HFF-Myc (cell line): ENCODE data around the gene TLCD2.

Experiments used
- DNase-seq: peaks from one replicate; pipeline ENCODE4 v3.0.0-alpha.2; 2011; ENCODE audit warnings: low read depth; ENCODE audit errors: extremely low read depth
- H3K4me3 ChIP-seq: replicated peaks from 2 replicates; pipeline ENCODE4 v1.5.1; 2011; ENCODE audit warnings: low read depth, mild to moderate bottlenecking, control low read depth, low read length
- CTCF ChIP-seq: IDR thresholded peaks from 2 replicates; pipeline ENCODE4 v1.5.1; 2012; ENCODE audit warnings: mild to moderate bottlenecking, low read depth, low read length, control low read depth; ENCODE audit errors: missing control alignments

The TLCD2 gene

GRCh38 chr17:1753767-1754429 lies 43.7 kb upstream of the TLCD2 start:
- no peak overlapping the region for H3K4me3 ChIP-seq

GRCh38 chr17:1752425-1753262 lies 42.5 kb upstream of the TLCD2 start:
- H3K4me3 ChIP-seq: no peak overlapping the region
- no peak for TF ChIP-seq CTCF
- DNase-seq: no peak

More at GRCh38 chr17:1753767-1754429, 43.7 kb upstream of the TLCD2 start:
- DNase-seq: no peak
- no peak for TF ChIP-seq CTCF

GRCh38 chr17:1750628-1751027 lies 40.5 kb upstream of the TLCD2 start:
- no peak for DNase-seq
- no peak for TF ChIP-seq CTCF
- no peak overlapping the region for H3K4me3 ChIP-seq

- TF ChIP-seq CTCF: no peak
- H3K4me3 ChIP-seq: no peak overlapping the region
- no peak for DNase-seq
Measured at GRCh38 chr17:1746975-1747543, 36.9 kb upstream of the TLCD2 start.

GRCh38 chr17:1745513-1746020 lies 35.4 kb upstream of the TLCD2 start:
- DNase-seq: no peak
- no peak for TF ChIP-seq CTCF
- no peak overlapping the region for H3K4me3 ChIP-seq

GRCh38 chr17:1744551-1745512 lies 34.7 kb upstream of the TLCD2 start:
- DNase-seq: no peak
- no peak for TF ChIP-seq CTCF

More at GRCh38 chr17:1744551-1745512, 34.7 kb upstream of the TLCD2 start:
- no peak overlapping the region for H3K4me3 ChIP-seq
